Thymus (tissue), 11 donors: Measurements from ENCODE around the gene VN1R2. TPM values are rescaled to one million over a fixed set of nuclear protein-coding genes. Genes with fewer than 3 reads are reported as not detected.

ENCODE experiments used
- DNase-seq, 9 donors: peaks; one replicate each; pipeline ENCODE4 v3.0.0-alpha.2; 2013; ENCODE audit warnings: low spot score in 9 of 9, low read depth in 6 of 9, missing footprints in 1 of 9
- H3K27ac ChIP-seq, 2 donors: one replicate each; pipeline ENCODE4 v1.5.1; 2013; ENCODE audit warnings: control low read depth in 1 of 2, low read depth in 1 of 2, low read length in 1 of 2, mild to moderate bottlenecking in 1 of 2, moderate library complexity in 1 of 2
- H3K27me3 ChIP-seq, 2 donors: one replicate each; pipeline ENCODE4 v1.5.1; 2013; ENCODE audit warnings: low read length in 1 of 2; ENCODE audit not compliant: control insufficient read depth in 2 of 2, insufficient read depth in 1 of 2
- H3K36me3 ChIP-seq, 2 donors: one replicate each; pipeline ENCODE4 v1.5.1; 2013; ENCODE audit warnings: low read length in 1 of 2, mild to moderate bottlenecking in 1 of 2, moderate library complexity in 1 of 2; ENCODE audit not compliant: control insufficient read depth in 2 of 2, insufficient read depth in 2 of 2
- H3K4me1 ChIP-seq, 2 donors: one replicate each; pipeline ENCODE4 v1.5.1; 2013; ENCODE audit warnings: low read length in 2 of 2; ENCODE audit not compliant: control insufficient read depth in 2 of 2, insufficient read depth in 2 of 2
- H3K4me3 ChIP-seq, 2 donors: one replicate each; pipeline ENCODE4 v1.5.1; 2013; ENCODE audit warnings: low read length in 2 of 2, control low read depth in 1 of 2, mild to moderate bottlenecking in 1 of 2
- H3K9me3 ChIP-seq, 2 donors: one replicate each; pipeline ENCODE4 v1.5.1; 2013; ENCODE audit warnings: low read length in 1 of 2, mild to moderate bottlenecking in 1 of 2; ENCODE audit not compliant: control insufficient read depth in 2 of 2, insufficient read depth in 1 of 2
- WGBS: extraction: QIAGEN DNeasy Blood & Tissue Kit; methylation state at CpG from one replicate; pipeline ENCODE4 v1.1.7; 2013; 5-methylcytosine and 5-hydroxymethylcytosine counted together
- polyA plus RNA-seq: library from polyadenylated mRNA; stranded (reverse); fragments of 200-250 nt; gene quantifications from one replicate; pipeline ENCODE4 v1.2.3, GENCODE V29; 2013
- total RNA-seq: library from RNA; stranded (reverse); fragments of 120-200 nt; gene quantifications from one replicate; pipeline ENCODE4 v1.2.4, GENCODE V29; 2013
- donor health status: healthy.

The VN1R2 gene
- total and polyA plus RNA-seq, 2 donors, result not detected

- 8% methylated on average over 32 of the region's 32 CpGs for WGBS
These were observed 50.3 kb downstream of the VN1R2 start for GRCh38 chr19:53308339-53308811.

More at GRCh38 chr19:53308339-53308811, 50.3 kb downstream of the VN1R2 start:
- Histone ChIP-seq H3K27me3 (no peaks in the 10 kb centered on the region), H3K4me3 (no peak overlapping the region), H3K27ac (no peak overlapping the region), H3K9me3 (peaks cover 5 to 20% of the 10 kb centered on the region in 2 donors), H3K36me3 (no peaks in the 10 kb centered on the region), H3K4me1 (no peaks in the 10 kb centered on the region)
- no peak for DNase-seq

Other genes with a start within 250 kb of the VN1R2 start
- gene ERVV-1, start 244.4 kb upstream of the VN1R2 start, total RNA-seq, result 0.05 TPM
- gene ERVV-1, start 244.4 kb upstream of the VN1R2 start, polyA plus RNA-seq, result 0.14 TPM
- 0.05 TPM for gene ERVV-2, start 213.6 kb upstream of the VN1R2 start, total RNA-seq
- gene ERVV-2, start 213.6 kb upstream of the VN1R2 start, polyA plus RNA-seq, result 0.05 TPM
- 20.5 TPM for gene ZNF160, start 154.9 kb upstream of the VN1R2 start, total RNA-seq
- gene ZNF160, start 154.9 kb upstream of the VN1R2 start, polyA plus RNA-seq, result 33.1 TPM
- 8.1 TPM for gene ZNF415, start 125.4 kb upstream of the VN1R2 start, total RNA-seq
- gene ZNF415, start 125.4 kb upstream of the VN1R2 start, polyA plus RNA-seq, result 9.1 TPM
- 7.6 TPM for gene ZNF347, start 99.2 kb upstream of the VN1R2 start, total RNA-seq
- gene ZNF347, start 99.2 kb upstream of the VN1R2 start, polyA plus RNA-seq, result 6.8 TPM
- 5.6 TPM for gene ZNF665, start 64.9 kb upstream of the VN1R2 start, total RNA-seq
- gene ZNF665, start 64.9 kb upstream of the VN1R2 start, polyA plus RNA-seq, result 7.7 TPM
- gene ZNF677, start 3.4 kb upstream of the VN1R2 start, total RNA-seq, result 12.8 TPM
- gene ZNF677, start 3.4 kb upstream of the VN1R2 start, polyA plus RNA-seq, result 13.2 TPM
- not detected for gene VN1R4, start 9.4 kb downstream of the VN1R2 start, total RNA-seq
- gene VN1R4, start 9.4 kb downstream of the VN1R2 start, polyA plus RNA-seq, result not detected
- 10.5 TPM for gene ZNF845, start 75.5 kb downstream of the VN1R2 start, total RNA-seq
- gene ZNF845, start 75.5 kb downstream of the VN1R2 start, polyA plus RNA-seq, result 5.7 TPM
- 18.0 TPM for gene ZNF525, start 107.4 kb downstream of the VN1R2 start, total RNA-seq
- 12.8 TPM for gene ZNF525, start 107.4 kb downstream of the VN1R2 start, polyA plus RNA-seq
- gene ZNF765, start 136.9 kb downstream of the VN1R2 start, total RNA-seq, result 12.2 TPM
- 6.2 TPM for gene ZNF765, start 136.9 kb downstream of the VN1R2 start, polyA plus RNA-seq
- gene ZNF761, start 173.7 kb downstream of the VN1R2 start, total RNA-seq, result 9.7 TPM
- gene ZNF761, start 173.7 kb downstream of the VN1R2 start, polyA plus RNA-seq, result 14.9 TPM
- gene ZNF813, start 209.4 kb downstream of the VN1R2 start, total RNA-seq, result 4.6 TPM
- 2.5 TPM for gene ZNF813, start 209.4 kb downstream of the VN1R2 start, polyA plus RNA-seq